Spleen (tissue), 11 donors: ENCODE measurements around the gene HAUS3. TPM values are rescaled to one million over a fixed set of nuclear protein-coding genes. Genes with fewer than 3 reads are reported as not detected.

Experiments
- DNase-seq: peaks from one replicate; pipeline ENCODE4 v3.0.0-alpha.2; 2020
- H3K27ac ChIP-seq, 8 donors: fragments of 200-600 bp; sonication (generic) in 7 of 8; 1 replicate in 4 of 8; 2 replicates in 4 of 8; pipeline versions ENCODE4 v1.5.0 to v1.8.0; 2016 to 2021; ENCODE audit warnings: inconsistent platforms in 4 of 8, mild to moderate bottlenecking in 4 of 8, moderate library complexity in 1 of 8
- H3K27me3 ChIP-seq, 7 donors: fragments of 200-600 bp; sonication (generic) in 6 of 7; replicated peaks in 1 of 7; 1 replicate in 4 of 7; 2 replicates in 3 of 7; pipeline versions ENCODE4 v1.5.0 to v1.8.0; 2016 to 2021; ENCODE audit warnings: inconsistent platforms in 3 of 7, mild to moderate bottlenecking in 1 of 7
- H3K36me3 ChIP-seq, 6 donors: fragments of 200-600 bp; sonication (generic) in 5 of 6; 1 replicate in 4 of 6; 2 replicates in 2 of 6; pipeline versions ENCODE4 v1.5.0 to v1.8.0; 2016 to 2021; ENCODE audit warnings: inconsistent platforms in 2 of 6
- H3K4me1 ChIP-seq, 6 donors: fragments of 200-600 bp; sonication (generic) in 5 of 6; 1 replicate in 3 of 6; 2 replicates in 3 of 6; pipeline versions ENCODE4 v1.5.0 to v1.8.0; 2016 to 2021; ENCODE audit warnings: inconsistent platforms in 3 of 6
- H3K4me3 ChIP-seq, 8 donors: fragments of 200-600 bp; sonication (generic) in 7 of 8; 1 replicate in 4 of 8; 2 replicates in 4 of 8; pipeline versions ENCODE4 v1.5.0 to v1.8.0; 2016 to 2021; ENCODE audit warnings: inconsistent platforms in 4 of 8, mild to moderate bottlenecking in 4 of 8, moderate library complexity in 2 of 8
- H3K9me3 ChIP-seq, 8 donors: fragments of 200-600 bp; sonication (generic) in 7 of 8; 1 replicate in 4 of 8; 2 replicates in 4 of 8; pipeline versions ENCODE4 v1.5.0 to v1.8.0; 2016 to 2021; ENCODE audit warnings: inconsistent platforms in 4 of 8
- POLR2A ChIP-seq, 3 donors: fragments of 450-650 bp; IDR thresholded peaks; one replicate each; pipeline ENCODE4 v1.5.1; 2017; ENCODE audit warnings: antibody characterized with exemption in 3 of 3, mild to moderate bottlenecking in 1 of 3
- POLR2AphosphoS5 ChIP-seq, 3 donors: sonication (generic); formaldehyde crosslinking; IDR thresholded peaks; one replicate each; pipeline ENCODE4 v1.5.1; 2017; ENCODE audit warnings: antibody characterized with exemption in 3 of 3
- WGBS, 5 donors: extraction: QIAGEN DNeasy Blood & Tissue Kit in 3 of 5; methylation state at CpG; one replicate each; pipeline versions ENCODE4 v1.1.5 to v1.1.7; 2013 to 2018; 5-methylcytosine and 5-hydroxymethylcytosine counted together
- intact Hi-C: fragments of 100-400 bp; cut with DNase I; formaldehyde crosslinking; loops from one replicate; pipeline ENCODE4 v1.15.0; 2023; ENCODE audit warnings: low total_unique reads
- polyA plus RNA-seq, 3 donors: library from polyadenylated mRNA; stranded (reverse); fragments of 200-250 nt; gene quantifications; one replicate each; pipeline ENCODE4 v1.2.1, GENCODE V29; 2013
- small RNA-seq, 4 donors: library from RNA; depleted of rRNA; stranded (forward); fragments of <200 nt; gene quantifications; one replicate each; pipeline ENCODE3, GENCODE V24; 2016
- total RNA-seq, 7 donors: library from RNA; depleted of rRNA in 3 of 7; stranded (reverse); fragments of >200 nt in 3 of 7; fragmentation: NEBNext Ultra II Directional in 4 of 7; extraction: Animal tissue kit (Norgen Biotek cat#: 25700) in 4 of 7; gene quantifications; one replicate each; pipeline versions ENCODE4 v1.1.0 to v1.2.1, GENCODE V29; 2016 to 2021
- TF ChIP-seq, protein P1 (sequence below), 11 experiments: fragments of 200-600 bp in 7 of 11; fragments of 450-650 bp in 4 of 11; sonication (generic) in 4 of 11; IDR thresholded peaks in 8 of 11; conservative IDR thresholded peaks in 3 of 11; 1 replicate in 7 of 11; 2 replicates in 4 of 11; pipeline versions ENCODE4 v1.4.0 to v1.8.0; 2016 to 2021; ENCODE audit warnings: antibody characterized with exemption in 11 of 11, inconsistent platforms in 4 of 11, mild to moderate bottlenecking in 1 of 11
- donor health status: healthy with polysubstance abuse.
- donor health status: DM: no; HTN: no; CAD: no; lungs with moderate emphysema.
- donor health status: DM: no; HTN: no; CAD: no.
- donor health status: Bipolar disorder and iron deficiency.
- donor health status: healthy.
- donor health status: DM: no; HTN: no; CAD: no.
- donor health status: DM: yes; HTN: yes; CAD: no.

Gene HAUS3
- total and polyA plus RNA-seq, 10 donors, result 10.3 to 22.4 (median 16.7) TPM

DNA sequence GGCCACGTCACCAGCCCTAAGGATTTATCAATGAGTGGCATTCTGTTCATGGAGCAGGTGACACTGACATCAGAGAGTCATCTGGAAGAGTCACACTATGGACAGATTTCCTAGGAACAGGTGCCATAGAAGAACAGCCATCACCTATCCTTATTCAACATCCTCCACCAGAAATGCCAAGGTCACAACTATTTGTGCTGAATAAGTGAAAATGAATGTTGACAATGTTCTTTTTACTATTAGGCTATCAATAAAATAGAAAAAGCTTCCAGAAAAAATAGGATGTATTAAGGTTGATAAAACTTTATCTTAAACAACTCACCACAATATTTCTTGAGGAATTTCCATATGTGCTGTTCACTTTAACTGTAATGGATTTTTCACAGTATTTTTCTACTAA, 62.9 kb downstream of the HAUS3 start:
- no peak overlapping the region for H3K27ac ChIP-seq
- H3K36me3 ChIP-seq, result no peaks in the 10 kb centered on the region
- H3K4me1 ChIP-seq, result no peaks in the 10 kb centered on the region
- no peak for DNase-seq
- TF ChIP-seq, protein P1, sequence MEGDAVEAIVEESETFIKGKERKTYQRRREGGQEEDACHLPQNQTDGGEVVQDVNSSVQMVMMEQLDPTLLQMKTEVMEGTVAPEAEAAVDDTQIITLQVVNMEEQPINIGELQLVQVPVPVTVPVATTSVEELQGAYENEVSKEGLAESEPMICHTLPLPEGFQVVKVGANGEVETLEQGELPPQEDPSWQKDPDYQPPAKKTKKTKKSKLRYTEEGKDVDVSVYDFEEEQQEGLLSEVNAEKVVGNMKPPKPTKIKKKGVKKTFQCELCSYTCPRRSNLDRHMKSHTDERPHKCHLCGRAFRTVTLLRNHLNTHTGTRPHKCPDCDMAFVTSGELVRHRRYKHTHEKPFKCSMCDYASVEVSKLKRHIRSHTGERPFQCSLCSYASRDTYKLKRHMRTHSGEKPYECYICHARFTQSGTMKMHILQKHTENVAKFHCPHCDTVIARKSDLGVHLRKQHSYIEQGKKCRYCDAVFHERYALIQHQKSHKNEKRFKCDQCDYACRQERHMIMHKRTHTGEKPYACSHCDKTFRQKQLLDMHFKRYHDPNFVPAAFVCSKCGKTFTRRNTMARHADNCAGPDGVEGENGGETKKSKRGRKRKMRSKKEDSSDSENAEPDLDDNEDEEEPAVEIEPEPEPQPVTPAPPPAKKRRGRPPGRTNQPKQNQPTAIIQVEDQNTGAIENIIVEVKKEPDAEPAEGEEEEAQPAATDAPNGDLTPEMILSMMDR (IDR thresholded peaks at IDR 0.05 in 8 of 11, conservative IDR thresholded peaks at IDR 0.05 in 3 of 11), result no peak
- TF ChIP-seq POLR2A (IDR thresholded peaks at IDR 0.05) (no peak), POLR2AphosphoS5 (IDR thresholded peaks at IDR 0.05) (no peak)
- intact Hi-C loops, result no loop called here
- no peaks in the 10 kb centered on the region for H3K27me3 ChIP-seq
- H3K9me3 ChIP-seq, result peaks cover 0 to 13% (median 7%) of the 10 kb centered on the region in 8 donors
- 84 to 100% (median 96%) methylated on average over 1 of the region's 1 CpG for WGBS, 5 donors
- H3K4me3 ChIP-seq, result no peak overlapping the region

Small RNA genes lying within 50 kb of the gene (small RNA-seq; reads per million reads assigned to genes)
- gene COX6B1P5, result 0 reads per million in 4 donors

Other genes starting within 250 kb of the HAUS3 start
- 10 to 100 TPM; 20.2 to 36.6 (median 31.5) TPM for gene NELFA, start 233.1 kb downstream of the HAUS3 start, total RNA-seq
- 10 to 100 TPM; 19.9 to 29.6 (median 20.1) TPM for gene NELFA, start 233.1 kb downstream of the HAUS3 start, polyA plus RNA-seq
- 1 to 10 TPM in 4 of 7 donors, under 1 TPM in 3; 0.50 to 3.1 (median 1.3) TPM for gene NAT8L, start 182.8 kb downstream of the HAUS3 start, total RNA-seq
- under 1 TPM; 0.13 to 0.80 (median 0.29) TPM for gene NAT8L, start 182.8 kb downstream of the HAUS3 start, polyA plus RNA-seq
- 1 to 10 TPM; 1.9 to 3.5 (median 2.9) TPM for gene POLN, start within 50 bp of the HAUS3 start, total RNA-seq
- gene POLN, start within 50 bp of the HAUS3 start, polyA plus RNA-seq, result 1 to 10 TPM; 1.2 to 1.5 (median 1.5) TPM
- gene MXD4, start 20.0 kb upstream of the HAUS3 start, total RNA-seq, result 100 to 1,000 TPM in 5 of 7 donors, 10 to 100 TPM in 2; 51.8 to 128 (median 112) TPM
- gene MXD4, start 20.0 kb upstream of the HAUS3 start, polyA plus RNA-seq, result 100 to 1,000 TPM in 1 of 3 donors, 10 to 100 TPM in 2; 36.0 to 103 (median 38.4) TPM
- gene ZFYVE28, start 176.5 kb upstream of the HAUS3 start, total RNA-seq, result 10 to 100 TPM; 11.2 to 31.3 (median 15.7) TPM
- 1 to 10 TPM; 2.7 to 8.5 (median 7.8) TPM for gene ZFYVE28, start 176.5 kb upstream of the HAUS3 start, polyA plus RNA-seq
- gene CFAP99, start 176.8 kb upstream of the HAUS3 start, total RNA-seq, result under 1 TPM in 1 of 7 donors, not detected in 6; 0.22 TPM
- under 1 TPM in 1 of 3 donors, not detected in 2; 0.13 TPM for gene CFAP99, start 176.8 kb upstream of the HAUS3 start, polyA plus RNA-seq
- gene RNF4, start 227.0 kb upstream of the HAUS3 start, total RNA-seq, result 10 to 100 TPM; 57.4 to 82.5 (median 66.4) TPM
- 10 to 100 TPM; 22.0 to 35.4 (median 24.0) TPM for gene RNF4, start 227.0 kb upstream of the HAUS3 start, polyA plus RNA-seq